Activated T-helper 1 cell treated with anti-CD3 and anti-CD28 coated beads, Interleukin-2, amount 50 U/mL, for 16 hours (primary cell): ENCODE data around the gene ISCU.

Experiments
- DNase-seq, 2 donors: peaks; one replicate each; pipeline ENCODE4 v3.0.0-alpha.2; 2020; ENCODE audit warnings: low read depth in 1 of 2, low spot score in 1 of 2

ISCU gene

GRCh38 chr12:108562348-108563135 lies at the start of gene ISCU:
ISCU (plus strand) TSS chr12:108562596; CDS start chr12:108562623, 27 bp downstream.
- DNase-seq: peak; percentile 98 to 99

DNA sequence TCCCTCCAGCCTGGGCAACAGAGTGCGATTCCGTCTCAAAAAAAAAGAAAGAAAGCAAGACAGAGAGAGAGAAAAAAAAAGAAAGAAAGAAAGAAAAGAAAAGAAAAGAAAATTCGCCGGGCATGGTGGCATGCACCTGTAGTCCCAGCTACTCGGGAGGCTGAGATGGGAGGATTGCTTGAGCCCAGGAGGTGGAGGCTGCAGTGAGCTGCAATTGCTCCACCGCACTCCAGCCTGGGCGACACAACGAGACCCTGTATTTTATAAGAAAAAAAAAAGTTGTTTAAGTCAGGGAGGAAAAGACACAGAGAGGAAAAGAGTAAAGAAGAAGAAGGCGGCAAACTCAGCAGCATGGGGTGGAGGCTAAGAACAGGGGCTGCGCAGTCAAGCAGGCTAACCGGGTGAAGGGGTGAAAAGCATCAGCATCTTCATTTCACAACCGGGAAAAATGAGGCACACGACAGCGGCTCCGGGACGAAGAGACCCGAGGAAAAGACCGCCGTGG lies 47.9 kb upstream of the ISCU start:
- DNase-seq: no peak

DNA sequence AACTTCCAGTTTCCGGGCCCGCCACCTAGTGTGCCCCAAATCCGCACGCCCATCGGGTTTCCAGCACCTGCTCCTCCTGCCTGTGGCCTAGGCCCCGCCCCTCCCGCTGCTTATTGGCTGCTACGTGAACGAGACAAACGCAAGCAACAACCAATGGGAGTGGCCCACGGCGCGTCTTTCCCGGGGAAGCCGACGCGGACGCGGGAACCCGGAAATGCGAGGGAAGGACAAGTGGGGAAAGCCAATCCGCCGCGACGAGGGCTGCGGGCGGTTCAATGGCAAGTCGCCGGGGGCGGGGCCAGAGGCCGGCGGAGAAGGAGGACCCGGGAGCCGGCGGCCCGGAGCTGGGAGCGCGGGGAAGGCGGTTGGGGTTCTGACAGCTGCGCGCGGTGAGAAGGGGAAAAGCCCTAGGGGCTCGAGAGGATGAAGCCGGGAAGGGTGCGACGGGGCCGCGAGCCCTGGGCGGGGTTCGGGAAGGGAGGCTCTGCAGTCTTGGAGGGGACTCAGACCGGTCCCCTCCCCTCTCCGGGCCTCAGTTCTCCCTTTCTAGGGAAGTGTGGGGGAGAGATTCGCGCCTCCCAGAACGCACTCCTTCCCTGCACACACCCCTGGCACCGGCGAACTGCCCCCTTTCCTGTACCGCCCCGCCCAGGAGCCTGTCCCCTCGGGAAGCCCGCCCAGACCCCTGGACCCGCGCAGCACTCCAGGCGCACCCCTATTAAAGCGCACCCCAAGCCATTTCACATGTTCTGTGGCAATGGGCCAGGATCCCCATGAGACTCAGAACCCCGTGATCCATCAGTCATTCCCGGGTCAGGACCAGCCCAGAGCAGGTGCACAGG lies 47.2 kb upstream of the ISCU start, which contains the start of gene FICD:
FICD (plus strand) TSS at position 305 of the 842 bp plus-strand sequence. CDS start 1,696 bp downstream, outside the sequence.
- DNase-seq: peak; percentile 99

DNA sequence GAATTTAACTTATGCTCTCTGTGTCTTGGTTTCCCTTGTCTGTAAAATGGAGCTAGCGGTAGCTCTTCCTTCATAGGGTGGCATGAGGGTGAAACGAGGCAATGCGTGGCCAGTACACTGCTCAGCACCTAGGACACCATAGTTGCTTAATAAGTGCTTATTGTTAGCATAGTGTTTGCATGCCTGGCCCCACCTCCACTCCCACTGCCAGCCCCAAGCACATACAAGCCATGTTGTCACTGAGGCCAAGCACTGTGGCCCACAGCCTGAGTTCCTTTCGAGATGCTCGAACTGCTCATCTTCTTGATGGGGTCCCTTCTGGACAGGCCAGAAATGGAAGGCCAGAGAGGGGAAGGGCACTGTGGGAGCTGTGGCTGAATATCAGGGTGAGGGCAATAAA lies 46.5 kb upstream of the ISCU start:
- no peak for DNase-seq

DNA sequence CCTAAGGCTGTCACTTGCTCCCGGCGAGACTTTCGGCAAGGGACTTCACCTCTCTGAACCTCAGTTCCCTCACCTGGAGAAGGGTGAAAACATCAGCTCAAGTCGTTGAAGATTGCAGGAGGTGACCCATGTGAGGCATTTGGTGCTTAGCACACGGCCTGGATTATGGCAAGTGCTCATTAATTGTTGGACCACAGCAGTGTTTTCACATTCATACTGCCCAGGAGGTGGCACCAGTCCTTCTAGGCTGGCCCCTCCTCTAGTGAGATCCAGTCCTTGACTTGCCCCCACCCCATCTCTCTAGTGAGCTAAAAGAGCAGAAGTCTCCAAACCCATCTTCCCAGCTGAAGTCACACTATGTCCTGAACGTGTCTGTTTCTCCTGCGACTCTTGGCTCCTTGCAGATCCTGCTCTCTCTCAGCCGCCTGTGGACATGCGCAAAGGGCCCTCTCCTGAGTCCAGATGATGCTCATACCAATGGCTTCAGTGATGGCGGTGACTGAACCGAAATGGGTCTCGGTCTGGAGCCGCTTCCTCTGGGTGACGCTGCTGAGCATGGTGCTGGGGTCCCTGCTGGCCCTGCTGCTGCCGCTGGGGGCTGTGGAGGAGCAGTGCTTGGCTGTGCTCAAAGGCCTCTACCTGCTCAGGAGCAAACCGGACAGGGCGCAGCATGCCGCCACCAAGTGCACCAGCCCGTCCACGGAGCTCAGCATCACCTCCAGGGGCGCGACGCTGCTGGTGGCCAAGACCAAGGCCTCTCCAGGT lies 45.7 kb upstream of the ISCU start:
- DNase-seq: no peak

DNA sequence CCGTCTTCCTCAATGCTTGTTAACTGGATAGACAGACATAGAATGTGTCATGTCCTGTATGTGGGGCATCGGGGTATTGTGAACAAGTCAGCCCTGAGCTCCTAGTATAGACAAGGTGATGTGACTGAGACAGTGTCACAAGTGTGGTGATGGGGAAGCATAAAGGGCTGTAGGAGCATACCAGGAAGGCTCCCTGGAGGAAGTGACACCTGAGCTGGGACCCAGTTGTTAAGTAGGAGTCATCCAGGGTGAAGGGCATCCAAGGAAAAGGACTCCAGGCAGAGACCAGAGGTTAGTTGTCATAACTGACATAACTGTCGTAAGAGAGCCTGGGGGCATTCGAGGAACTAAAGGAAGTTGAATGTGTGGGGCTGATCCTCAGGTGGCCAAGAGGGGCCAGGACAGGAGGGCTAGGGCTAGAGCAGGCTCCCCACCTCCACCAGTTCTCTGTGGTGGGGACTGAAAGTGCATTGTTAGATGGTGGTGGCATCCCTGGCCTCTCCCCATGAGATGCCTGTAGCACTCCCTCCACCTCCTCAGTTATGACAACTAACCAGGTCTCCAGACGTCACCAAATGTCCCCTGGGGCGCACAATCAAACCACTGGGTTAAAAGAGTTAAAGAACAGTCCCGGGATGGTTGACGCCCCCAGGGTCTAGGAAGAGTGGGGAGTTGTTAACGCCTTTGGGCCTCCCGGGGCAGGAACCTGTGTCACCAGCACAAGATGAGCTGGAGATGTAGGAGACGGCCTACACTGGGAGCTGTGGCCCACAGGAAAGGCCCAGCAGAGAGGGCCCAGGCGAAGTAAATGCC lies 44.9 kb upstream of the ISCU start:
- DNase-seq: no peak

DNA sequence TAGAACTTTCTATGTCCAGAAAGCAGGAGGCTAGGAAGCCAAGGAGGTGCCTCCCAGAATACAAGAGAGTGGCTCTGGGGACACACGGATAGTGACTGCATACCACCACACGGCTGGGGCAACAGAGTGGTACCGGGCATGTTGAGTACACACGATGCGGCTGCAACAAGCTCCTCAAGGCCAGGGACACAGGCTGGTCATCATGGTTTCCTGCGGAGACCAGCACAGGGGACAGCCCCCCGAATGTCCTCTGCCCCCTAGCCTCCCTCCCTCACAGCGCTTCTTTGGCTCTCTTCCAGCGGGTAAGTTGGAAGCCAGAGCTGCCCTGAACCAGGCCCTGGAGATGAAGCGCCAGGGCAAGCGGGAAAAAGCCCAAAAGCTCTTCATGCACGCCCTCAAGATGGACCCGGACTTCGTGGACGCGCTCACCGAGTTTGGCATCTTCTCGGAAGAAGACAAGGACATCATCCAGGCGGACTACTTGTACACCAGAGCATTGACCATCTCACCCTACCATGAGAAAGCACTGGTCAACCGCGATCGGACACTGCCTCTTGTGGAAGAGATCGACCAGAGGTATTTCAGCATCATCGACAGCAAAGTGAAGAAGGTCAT lies 44.2 kb upstream of the ISCU start:
- no peak for DNase-seq

- no peak for DNase-seq
These were observed 43.5 kb upstream of the ISCU start for GRCh38 chr12:108518716-108519496.

DNA sequence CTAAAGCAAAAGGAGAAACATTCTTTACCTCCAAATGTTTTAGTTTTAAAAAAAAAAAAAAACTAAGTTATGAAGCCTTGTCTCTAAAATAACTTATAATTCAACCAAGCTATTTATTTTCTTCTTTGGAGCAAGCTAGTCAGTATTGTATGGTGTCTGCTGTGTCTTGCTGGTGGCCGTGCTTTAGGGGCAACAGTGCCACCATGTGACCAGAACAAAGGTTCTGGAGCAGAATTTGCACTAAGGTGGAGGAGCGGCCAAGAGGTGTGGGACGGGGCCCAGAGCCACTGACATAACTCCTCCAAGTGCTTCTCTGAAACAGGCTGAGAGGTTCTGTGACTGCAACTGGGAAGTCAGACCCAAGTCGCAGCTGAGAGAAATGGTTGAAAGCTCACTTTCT lies 42.8 kb upstream of the ISCU start:
- DNase-seq: no peak

DNA sequence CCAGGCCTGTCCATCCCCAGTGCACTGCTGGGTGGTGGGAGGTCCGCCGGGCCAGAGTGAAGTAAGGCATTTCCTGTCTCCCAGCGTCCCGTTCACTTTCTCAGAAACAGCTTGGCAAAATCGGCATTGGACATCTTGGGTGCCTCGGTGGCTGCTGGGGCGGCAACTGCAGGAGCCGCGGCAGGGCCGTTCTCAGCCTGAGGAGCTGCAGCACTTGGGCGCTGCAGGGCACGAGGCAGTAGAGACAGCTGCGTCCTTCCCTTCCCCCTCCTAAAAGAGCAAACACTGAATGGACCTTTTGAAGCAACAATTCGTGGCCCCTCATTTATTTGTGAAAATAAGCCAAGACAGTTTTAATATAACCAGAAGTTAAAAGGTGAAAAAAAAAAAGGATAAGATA lies 39.0 kb upstream of the ISCU start:
- DNase-seq: no peak

DNA sequence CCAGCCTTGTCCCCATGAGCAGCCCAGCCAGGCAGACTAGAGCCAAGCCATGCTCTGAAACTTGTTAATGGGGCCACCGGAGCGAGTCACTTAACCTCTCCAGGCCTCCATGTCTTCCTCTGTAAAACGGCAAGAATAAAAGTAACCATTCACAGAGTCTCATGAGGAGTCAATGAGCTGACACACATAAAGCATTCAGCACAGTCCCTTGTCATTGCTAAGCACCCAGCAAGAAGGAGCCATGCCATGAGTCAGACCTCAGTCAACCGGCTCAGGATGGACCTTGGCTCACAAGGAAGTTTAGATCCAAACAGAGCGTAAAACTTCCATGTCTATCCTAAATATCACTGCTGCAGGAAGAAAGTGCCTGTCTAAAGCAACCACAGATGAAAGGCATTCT lies 36.7 kb upstream of the ISCU start:
- no peak for DNase-seq

DNA sequence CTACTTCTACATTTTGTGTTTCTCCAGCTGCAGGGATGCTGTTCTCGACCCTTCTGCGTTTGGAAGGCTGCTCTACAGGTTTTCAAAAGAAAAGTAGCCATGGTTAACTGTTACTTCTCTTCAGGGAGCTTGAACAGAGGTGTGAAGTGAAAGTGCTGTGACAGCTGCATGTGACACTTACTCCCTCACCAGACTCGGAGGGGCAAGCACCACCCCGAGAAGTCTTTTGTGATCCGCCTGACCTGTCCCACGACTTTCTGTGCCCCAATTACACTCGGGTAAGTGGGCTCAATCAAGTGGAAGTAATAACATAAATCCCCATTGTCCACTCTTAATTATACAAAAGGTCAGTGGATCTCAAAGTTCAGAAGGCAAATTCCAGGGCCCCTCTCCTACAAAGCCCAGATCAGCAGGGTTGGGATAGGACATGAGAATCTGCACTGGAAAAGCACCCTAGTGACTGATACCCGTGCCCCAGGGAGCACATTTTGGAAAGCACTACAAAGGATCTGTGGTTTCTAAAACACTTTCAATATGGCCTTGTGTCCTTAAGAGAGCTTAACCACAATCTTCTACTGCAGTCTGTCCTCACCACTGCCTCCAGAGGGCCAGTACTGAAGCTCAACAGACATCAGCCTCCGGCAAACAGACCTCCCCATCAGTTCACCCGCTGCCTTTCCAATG lies 35.8 kb upstream of the ISCU start:
- no peak for DNase-seq

GRCh38 chr12:108527166-108527496 lies 35.3 kb upstream of the ISCU start:
- DNase-seq: no peak

GRCh38 chr12:108530161-108530560 lies 32.2 kb upstream of the ISCU start:
- no peak for DNase-seq

- no peak for DNase-seq
These were observed 30.2 kb upstream of the ISCU start for GRCh38 chr12:108531929-108532848.

DNA sequence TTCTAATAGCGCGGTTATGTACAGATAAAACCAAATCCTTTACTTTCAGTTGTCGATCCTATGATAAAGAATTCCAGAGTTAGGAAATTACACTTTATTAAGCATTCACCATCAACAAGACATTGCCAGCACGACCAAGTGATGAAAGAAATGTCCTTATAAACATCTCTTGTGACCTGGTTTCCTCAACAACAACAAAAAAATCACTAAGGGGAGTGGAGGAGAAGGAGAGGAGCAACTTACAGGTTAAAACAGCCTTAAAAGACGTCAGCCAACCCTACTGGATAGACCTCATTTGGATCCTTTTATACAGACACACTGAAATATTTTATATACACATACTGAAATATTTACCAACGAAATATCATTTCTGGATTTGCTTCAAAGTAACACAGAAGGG lies 24.2 kb upstream of the ISCU start:
- no peak for DNase-seq

DNA sequence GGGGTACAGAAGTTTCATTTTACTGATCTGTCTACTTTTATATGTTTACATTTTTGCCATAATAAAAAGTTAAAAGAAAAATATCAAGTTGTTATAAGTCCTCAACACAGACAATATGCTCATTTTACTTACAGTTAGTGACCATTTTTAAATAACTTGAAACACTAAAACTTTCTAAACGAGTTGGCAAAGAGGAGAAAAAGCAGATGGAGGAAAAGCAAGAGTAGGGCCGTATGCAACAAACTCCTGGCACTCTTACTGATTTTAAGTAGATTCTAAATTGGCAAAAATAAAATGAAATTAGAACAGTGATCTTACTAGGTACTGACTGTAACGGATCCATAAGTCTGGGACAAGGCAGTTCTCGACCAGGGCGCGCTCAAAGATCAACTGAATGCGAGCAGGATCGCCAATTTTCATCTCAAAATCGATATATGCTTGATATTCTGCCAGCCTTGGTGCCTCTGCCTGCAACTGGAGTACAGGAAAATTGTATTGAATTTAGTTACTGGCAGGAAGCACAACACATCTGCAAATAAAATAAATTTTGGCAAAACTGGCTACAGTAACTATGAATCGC lies 23.7 kb upstream of the ISCU start:
- DNase-seq: no peak
